ENCODE measurements around the gene DMXL1.

The DMXL1 gene

GRCh38 chr5:119070828-119071560 lies at the start of gene DMXL1:
TSS of gene DMXL1 (plus strand) at chr5:119071087. CDS start at chr5:119071570, 483 bp downstream.
- peak; percentile 99 for FAIRE-seq

GRCh38 chr5:119021149-119021732 lies 49.6 kb upstream of the DMXL1 start:
- FAIRE-seq: no peak

DNA sequence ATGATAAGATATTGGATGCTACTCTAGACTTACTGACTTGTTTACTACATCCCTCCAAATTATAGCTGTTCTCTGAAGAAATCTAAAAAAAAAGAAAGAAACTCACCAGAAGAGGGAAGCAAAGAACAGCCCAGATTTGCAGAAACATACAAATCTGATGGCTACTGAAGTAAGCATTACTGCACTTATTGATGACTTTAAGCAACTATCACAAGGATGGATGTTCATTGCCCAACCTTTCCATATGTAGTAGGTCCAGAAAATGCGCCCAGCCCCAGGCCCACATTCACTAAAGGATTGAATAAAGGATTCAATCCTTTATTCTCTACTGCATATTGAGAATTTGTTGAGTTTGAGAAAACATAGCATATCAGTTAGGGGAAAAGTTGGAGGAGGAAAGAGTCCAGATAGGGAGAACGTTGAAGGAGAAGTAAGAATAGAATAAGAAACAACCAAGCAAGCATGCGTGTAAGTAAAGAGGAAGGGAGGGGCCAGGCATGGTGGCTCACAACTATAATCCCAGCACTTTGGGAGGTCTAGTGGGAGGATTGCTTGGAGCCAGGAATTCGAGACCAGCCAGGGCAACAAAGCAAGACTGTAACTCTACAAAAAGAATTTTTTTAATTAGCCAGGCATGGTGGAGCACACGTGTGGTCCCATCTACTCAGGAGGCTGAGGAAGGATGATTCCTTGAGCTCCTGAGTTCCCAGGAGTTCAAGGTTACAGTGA lies 48.7 kb upstream of the DMXL1 start:
- FAIRE-seq: peak; percentile 95

- no peak for FAIRE-seq
Observed at GRCh38 chr5:119022773-119023172, 48.1 kb upstream of the DMXL1 start.

GRCh38 chr5:119028575-119028974 lies 42.3 kb upstream of the DMXL1 start:
- FAIRE-seq: no peak

DNA sequence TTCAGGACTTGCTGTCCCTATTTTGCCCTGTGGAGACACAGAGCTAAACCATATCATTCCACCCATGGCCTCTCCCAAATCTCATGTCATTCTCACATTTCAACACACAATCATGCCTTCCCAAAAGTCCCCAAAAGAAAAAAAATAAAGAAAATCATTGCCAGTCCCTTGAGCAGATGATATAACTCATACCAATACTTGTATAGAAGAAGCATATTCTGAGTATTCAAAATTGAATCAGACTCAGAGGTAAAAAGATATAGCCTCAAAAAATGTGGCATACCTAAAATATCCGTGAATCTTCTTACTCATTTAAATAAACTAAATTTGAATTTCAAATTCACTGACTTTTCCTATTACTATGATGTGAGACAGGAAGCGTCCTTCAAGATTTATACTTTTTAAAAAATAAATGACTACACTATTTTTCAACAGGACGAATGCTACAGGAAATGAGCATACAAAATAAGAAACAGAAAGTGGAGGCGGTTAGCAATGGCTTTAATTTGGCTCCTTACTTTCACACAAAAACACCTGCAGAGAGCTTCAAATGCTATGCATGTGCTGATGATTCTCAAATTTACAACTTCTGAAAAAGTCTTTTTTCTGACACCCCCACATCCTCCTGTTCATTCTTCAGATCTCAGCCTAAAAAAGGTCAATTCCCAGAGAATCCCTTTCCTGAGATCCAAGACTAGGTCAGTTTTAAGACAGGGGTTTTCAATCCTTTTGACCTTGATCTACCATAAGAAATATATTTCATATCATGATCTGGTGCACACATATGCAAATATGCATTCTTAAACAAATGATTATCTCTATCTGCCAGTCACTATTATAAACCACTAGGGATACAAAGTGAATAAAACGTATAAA lies 39.6 kb upstream of the DMXL1 start:
- FAIRE-seq: no peak

DNA sequence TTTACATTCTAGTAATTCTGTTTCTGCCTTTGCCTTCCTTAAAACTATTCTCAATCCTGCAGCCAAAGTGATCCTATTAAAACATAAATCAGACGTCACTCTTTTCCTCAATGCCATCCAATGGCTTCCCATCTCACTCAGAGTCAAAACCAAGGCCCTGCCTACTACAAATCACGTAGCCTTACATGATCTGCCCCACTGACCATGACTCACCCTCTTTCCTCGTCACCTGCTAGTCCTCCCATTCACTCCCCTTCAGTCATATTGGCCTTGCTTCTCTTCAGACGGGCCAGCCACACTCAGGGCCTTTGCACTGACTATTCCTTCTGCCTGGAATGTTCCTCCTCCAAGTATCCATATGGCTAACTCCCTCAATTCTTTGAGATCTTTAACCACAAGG lies 39.0 kb upstream of the DMXL1 start:
- no peak for FAIRE-seq

DNA sequence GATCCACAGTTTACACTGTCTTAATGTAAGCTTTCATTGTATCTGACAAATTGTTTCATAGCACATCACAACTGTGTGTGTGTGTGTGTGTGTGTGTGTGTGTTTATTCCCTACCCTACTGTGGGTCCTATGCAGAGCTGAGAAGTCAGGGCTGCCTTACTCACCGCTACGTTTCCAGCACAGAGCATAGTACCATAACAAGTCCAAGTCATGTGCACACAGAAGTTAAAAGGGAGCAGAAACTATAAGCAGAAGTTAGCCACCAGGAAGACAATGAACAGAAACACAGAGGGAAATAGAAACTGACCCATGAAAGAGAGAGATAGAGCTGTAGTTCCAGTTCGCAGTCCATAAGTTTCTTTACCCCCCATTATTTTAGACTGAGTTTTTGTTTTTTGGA lies 38.2 kb upstream of the DMXL1 start:
- no peak for FAIRE-seq

DNA sequence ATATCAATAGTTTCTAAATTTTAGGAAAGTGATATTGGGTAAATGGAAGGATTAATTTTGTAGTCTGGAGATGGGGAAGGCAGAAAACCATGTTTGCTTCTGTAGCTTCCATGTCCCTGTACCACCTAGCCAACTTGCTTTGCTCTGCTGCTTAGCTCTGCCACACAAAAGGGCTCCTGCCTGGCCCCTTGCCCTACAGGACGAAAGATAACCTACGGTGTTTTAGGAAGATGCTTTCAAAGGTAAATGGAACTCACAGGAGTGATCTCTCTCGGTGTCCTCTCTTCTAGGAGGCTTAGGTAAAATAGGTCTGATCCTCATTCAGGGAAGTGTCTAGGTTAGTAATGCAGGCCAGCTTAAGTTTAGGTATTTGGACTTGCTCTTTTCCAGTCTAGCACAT lies 37.8 kb upstream of the DMXL1 start:
- no peak for FAIRE-seq

- peak; percentile 23 for FAIRE-seq
Observed at GRCh38 chr5:119036101-119036762, 34.7 kb upstream of the DMXL1 start.

- FAIRE-seq: no peak
Observed at GRCh38 chr5:119037496-119038215, 33.2 kb upstream of the DMXL1 start.

GRCh38 chr5:119048246-119048645 lies 22.6 kb upstream of the DMXL1 start:
- no peak for FAIRE-seq

GRCh38 chr5:119049824-119050449 lies 20.9 kb upstream of the DMXL1 start:
- no peak for FAIRE-seq

GRCh38 chr5:119054101-119054500 lies 16.8 kb upstream of the DMXL1 start:
- no peak for FAIRE-seq

DNA sequence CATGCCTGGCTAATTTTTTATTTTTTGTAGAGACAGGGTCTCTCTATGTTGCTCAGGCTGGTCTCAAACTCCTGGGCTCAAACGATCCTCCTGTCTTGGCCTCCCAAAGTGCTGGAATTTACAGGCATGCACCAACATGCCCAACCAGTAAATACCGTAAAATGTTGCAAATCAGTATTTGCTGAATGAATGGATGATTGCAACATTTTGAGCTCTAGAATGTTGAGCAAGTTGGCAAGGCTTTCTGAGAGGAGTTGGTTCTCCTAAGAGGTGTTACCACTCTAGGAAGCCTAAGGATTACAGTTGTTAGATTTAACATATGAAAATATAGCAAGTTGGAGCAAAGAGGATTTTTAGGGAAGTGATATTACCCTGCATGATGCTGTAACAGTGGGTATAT lies 15.6 kb upstream of the DMXL1 start:
- no peak for FAIRE-seq

- no peak for FAIRE-seq
Observed at GRCh38 chr5:119058979-119059529, 11.8 kb upstream of the DMXL1 start.

DNA sequence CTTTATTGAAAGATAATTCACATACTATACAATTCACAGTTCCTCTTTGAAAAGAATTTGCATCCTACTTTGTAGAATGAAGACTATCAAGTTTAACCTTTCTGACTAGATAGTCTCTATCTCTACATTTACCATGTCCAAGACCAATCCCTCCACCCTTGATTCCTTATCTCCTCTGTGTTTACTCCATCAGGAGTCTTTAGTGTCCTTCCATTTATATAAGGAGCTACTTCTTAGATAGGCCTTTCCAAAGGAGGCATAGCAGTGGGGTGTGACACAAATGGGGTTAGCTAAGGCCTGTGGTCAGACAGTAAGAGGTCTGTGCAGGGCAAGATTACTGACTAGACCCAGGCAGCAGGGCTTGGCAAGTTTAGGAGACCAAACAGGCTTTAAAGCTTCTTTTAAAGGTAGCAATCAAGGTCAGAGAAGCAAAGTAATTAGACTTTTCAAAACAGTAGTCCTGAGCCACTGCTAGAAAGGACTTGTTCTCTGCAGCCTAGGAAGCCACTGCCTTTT lies 11.1 kb upstream of the DMXL1 start:
- FAIRE-seq: no peak

- no peak for FAIRE-seq
Observed at GRCh38 chr5:119063579-119064379, 7.1 kb upstream of the DMXL1 start.

DNA sequence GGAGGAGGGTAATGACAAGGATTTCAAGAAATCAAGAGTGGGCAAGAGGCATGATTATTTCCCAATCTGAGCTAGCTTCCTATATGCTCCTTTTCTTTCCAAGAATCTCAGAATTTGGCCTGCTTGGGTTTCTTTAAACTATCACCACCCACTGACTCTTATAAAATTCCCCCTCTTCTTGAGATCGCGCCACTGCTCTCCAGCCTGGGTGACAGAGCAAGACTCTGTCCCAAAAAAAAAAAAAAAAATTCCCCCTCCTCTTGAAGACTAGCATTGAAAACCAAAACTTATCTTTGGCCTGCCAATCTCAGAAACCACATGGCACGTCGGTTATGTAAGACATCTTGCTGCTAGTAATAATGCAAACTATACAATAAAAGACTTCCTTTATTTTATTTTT lies 3.4 kb upstream of the DMXL1 start:
- no peak for FAIRE-seq

DNA sequence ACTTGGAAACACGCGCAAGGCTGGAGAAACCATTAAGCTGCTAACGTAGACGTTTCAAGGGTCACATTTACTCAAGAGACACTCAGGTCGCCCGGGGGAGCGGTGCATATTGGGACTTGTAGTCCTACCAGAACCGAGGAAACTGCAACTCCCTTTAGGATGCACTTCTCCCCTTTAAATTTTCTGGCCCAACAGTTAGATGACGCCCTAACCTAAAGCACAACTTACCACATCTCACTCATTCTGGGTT lies 384 bp upstream of the DMXL1 start:
- no peak for FAIRE-seq

Measured in A204.1 (cell line).